ENCODE data around the gene SH3RF3.

The SH3RF3 gene

GRCh38 chr2:109212836-109213563 lies 84.0 kb downstream of the SH3RF3 start:
- Histone ChIP-seq H3K36me3 (ENCODE audit: control insufficient read depth, insufficient read depth, low read length) (no peaks in the 10 kb centered on the region), H3K9me3 (ENCODE audit: control insufficient read depth, low read length) (no peaks in the 10 kb centered on the region), H3K4me1 (peaks cover 5% of the 10 kb centered on the region), H2AFZ (no peak overlapping the region), H3K27ac (no peak overlapping the region), H3K79me2 (no peaks in the 10 kb centered on the region), H3K9ac (no peak overlapping the region), H3K4me2 (ENCODE audit: low read length) (no peak overlapping the region), H3K4me3 (ENCODE audit: low read depth, low read length) (no peak overlapping the region), H3K27me3 (ENCODE audit: control insufficient read depth, insufficient read depth, low read length) (no peaks in the 10 kb centered on the region)
- no peak for TF ChIP-seq CTCF (IDR thresholded peaks at IDR 0.05)

GRCh38 chr2:109213646-109214433 lies 84.8 kb downstream of the SH3RF3 start:
- H3K36me3 ChIP-seq (ENCODE audit: control insufficient read depth, insufficient read depth, low read length) = no peaks in the 10 kb centered on the region
- no peaks in the 10 kb centered on the region for H3K27me3 ChIP-seq (ENCODE audit: control insufficient read depth, insufficient read depth, low read length)
- H3K9ac ChIP-seq = no peak overlapping the region
- peaks cover 5% of the 10 kb centered on the region for H3K4me1 ChIP-seq
- H2AFZ ChIP-seq = no peak overlapping the region
- H3K79me2 ChIP-seq = no peaks in the 10 kb centered on the region
- TF ChIP-seq CTCF (IDR thresholded peaks at IDR 0.05) = no peak
- H3K4me3 ChIP-seq (ENCODE audit: low read depth, low read length) = no peak overlapping the region
- no peak overlapping the region for H3K27ac ChIP-seq
- no peak overlapping the region for H3K4me2 ChIP-seq (ENCODE audit: low read length)
- no peaks in the 10 kb centered on the region for H3K9me3 ChIP-seq (ENCODE audit: control insufficient read depth, low read length)

- Histone ChIP-seq H3K79me2 (no peaks in the 10 kb centered on the region), H3K4me1 (peaks cover 5% of the 10 kb centered on the region), H3K27me3 (ENCODE audit: control insufficient read depth, insufficient read depth, low read length) (no peaks in the 10 kb centered on the region), H2AFZ (no peak overlapping the region), H3K9ac (no peak overlapping the region), H3K9me3 (ENCODE audit: control insufficient read depth, low read length) (no peaks in the 10 kb centered on the region), H3K4me2 (ENCODE audit: low read length) (no peak overlapping the region), H3K27ac (no peak overlapping the region), H3K36me3 (ENCODE audit: control insufficient read depth, insufficient read depth, low read length) (no peaks in the 10 kb centered on the region), H3K4me3 (ENCODE audit: low read depth, low read length) (no peak overlapping the region)
- no peak for TF ChIP-seq CTCF (IDR thresholded peaks at IDR 0.05)
Measured at GRCh38 chr2:109214651-109215371, 85.8 kb downstream of the SH3RF3 start.

- H3K79me2 ChIP-seq = no peaks in the 10 kb centered on the region
- peaks cover 5% of the 10 kb centered on the region for H3K4me1 ChIP-seq
- no peaks in the 10 kb centered on the region for H3K27me3 ChIP-seq (ENCODE audit: control insufficient read depth, insufficient read depth, low read length)
- no peak overlapping the region for H2AFZ ChIP-seq
- H3K4me2 ChIP-seq (ENCODE audit: low read length) = no peak overlapping the region
- H3K4me3 ChIP-seq (ENCODE audit: low read depth, low read length) = no peak overlapping the region
- no peaks in the 10 kb centered on the region for H3K36me3 ChIP-seq (ENCODE audit: control insufficient read depth, insufficient read depth, low read length)
- no peak overlapping the region for H3K9ac ChIP-seq
- H3K27ac ChIP-seq = no peak overlapping the region
- no peaks in the 10 kb centered on the region for H3K9me3 ChIP-seq (ENCODE audit: control insufficient read depth, low read length)
- no peak for TF ChIP-seq CTCF (IDR thresholded peaks at IDR 0.05)
Measured at GRCh38 chr2:109215866-109216265, 86.9 kb downstream of the SH3RF3 start.
